GM21825 (cell line): Measurements from ENCODE around the gene RALGDS.
"Not testable (repeated sequence)": the region's sequence is repeated elsewhere in the genome, so short reads cannot be mapped to it uniquely, and the experiment has no call there.

Experiments used
- ATAC-seq: cut with Tn5 transposase; IDR thresholded peaks from one replicate; pipeline ENCODE4 v1.9.1; 2021; ENCODE audit warnings: mild to moderate bottlenecking, moderate library complexity; ENCODE audit not compliant: unreplicated experiment

The RALGDS gene

GRCh38 chr9:133072210-133072609 is 48.8 kb downstream of the RALGDS start:
- not testable (repeated sequence) for ATAC-seq

- no peak for ATAC-seq
Observed at GRCh38 chr9:133071484-133072150, 49.4 kb downstream of the RALGDS start.

- ATAC-seq = not testable (repeated sequence)
Observed at GRCh38 chr9:133070985-133071384, 50.1 kb downstream of the RALGDS start.

GRCh38 chr9:133070500-133070961 is 50.5 kb downstream of the RALGDS start:
- ATAC-seq = not testable (repeated sequence)

GRCh38 chr9:133068431-133068830 is 52.6 kb downstream of the RALGDS start:
- ATAC-seq = not testable (repeated sequence)

GRCh38 chr9:133067813-133068212 is 53.2 kb downstream of the RALGDS start:
- ATAC-seq = no peak

- ATAC-seq = no peak
Observed at GRCh38 chr9:133067006-133067405, 54.0 kb downstream of the RALGDS start.

GRCh38 chr9:133066181-133066983 is 54.7 kb downstream of the RALGDS start:
- ATAC-seq = no peak

- no peak for ATAC-seq
Observed at GRCh38 chr9:133065070-133065388, 56.0 kb downstream of the RALGDS start.

- no peak for ATAC-seq
Observed at GRCh38 chr9:133064241-133065069, 56.6 kb downstream of the RALGDS start.

GRCh38 chr9:133063500-133064231 is 57.4 kb downstream of the RALGDS start:
- ATAC-seq = no peak

GRCh38 chr9:133063159-133063499 is 57.9 kb downstream of the RALGDS start:
- ATAC-seq = no peak

GRCh38 chr9:133062569-133062968 is 58.5 kb downstream of the RALGDS start:
- ATAC-seq = not testable (repeated sequence)

GRCh38 chr9:133061764-133062145 is 59.3 kb downstream of the RALGDS start, which contains the start of gene CEL:
Gene CEL (plus strand): TSS chr9:133061981. CDS start chr9:133062003, 22 bp downstream.
- ATAC-seq = not testable (repeated sequence)

- not testable (repeated sequence) for ATAC-seq
Observed at GRCh38 chr9:133061019-133061763, 59.8 kb downstream of the RALGDS start.

GRCh38 chr9:133060417-133060841 is 60.6 kb downstream of the RALGDS start:
- no peak for ATAC-seq

GRCh38 chr9:133059623-133060022 is 61.4 kb downstream of the RALGDS start:
- ATAC-seq = no peak

GRCh38 chr9:133058550-133059320 is 62.3 kb downstream of the RALGDS start:
- ATAC-seq = no peak

- ATAC-seq = no peak
Observed at GRCh38 chr9:133058071-133058470, 63.0 kb downstream of the RALGDS start.
